T-cell (primary cell): ENCODE results near the gene GLI2. TPM values are rescaled to one million over a fixed set of nuclear protein-coding genes. Genes with fewer than 3 reads are reported as not detected.

Experiments used
- ATAC-seq, 4 experiments: fragments of 200-7000 bp in 3 of 4; fragments of 150-1000 bp in 1 of 4; cut with Tn5 transposase; replicated peaks in 1 of 4; 1 replicate in 3 of 4; 2 replicates in 1 of 4; pipeline ENCODE4 v1.10.0; 2021; ENCODE audit warnings: moderate library complexity in 3 of 4, mild to moderate bottlenecking in 2 of 4, moderate number of reproducible peaks in 1 of 4
- CTCF ChIA-PET, 2 donors: fragments of 300-600 bp; sonication (Branson Sonifier 250); formaldehyde crosslinking; loops; one replicate each; lab custom pipeline; 2022; ENCODE audit warnings: antibody characterized with exemption in 2 of 2; lab: Charles Lee
- POLR2A ChIA-PET, 2 donors: fragments of 300-600 bp; sonication (Branson Sonifier 250); formaldehyde crosslinking; loops; one replicate each; lab custom pipeline; 2022; ENCODE audit warnings: antibody characterized with exemption in 2 of 2; lab: Charles Lee
- DNase-seq, 35 experiments: peaks; one replicate each; pipeline versions ENCODE4 v3.0.0 to v3.0.0-alpha.2; 2013 to 2023
- H3K27ac ChIP-seq: one replicate; pipeline ENCODE4 v1.5.1; 2013; ENCODE audit warnings: low read length
- H3K27me3 ChIP-seq, 2 experiments: replicated peaks in 1 of 2; 1 replicate in 1 of 2; 2 replicates in 1 of 2; pipeline versions ENCODE4 v1.6.1 to v1.7.0; 2013; ENCODE audit warnings: low read length in 1 of 2, mixed read lengths in 1 of 2; ENCODE audit not compliant: control insufficient read depth in 2 of 2, insufficient read depth in 2 of 2; ENCODE audit errors: extremely low read depth in 1 of 2
- H3K36me3 ChIP-seq, 2 donors: 1 replicate in 1 of 2; 2 replicates in 1 of 2; pipeline versions ENCODE4 v1.6.1 to v1.7.0; 2013; ENCODE audit warnings: low read length in 1 of 2; ENCODE audit not compliant: control insufficient read depth in 2 of 2, insufficient read depth in 1 of 2; ENCODE audit errors: extremely low read depth in 1 of 2
- H3K4me1 ChIP-seq, 2 experiments: 1 replicate in 1 of 2; 2 replicates in 1 of 2; pipeline versions ENCODE4 v1.6.1 to v1.7.0; 2013; ENCODE audit warnings: low read length in 2 of 2, mixed read lengths in 1 of 2; ENCODE audit not compliant: insufficient read depth in 2 of 2, control insufficient read depth in 1 of 2; ENCODE audit errors: extremely low read depth in 1 of 2
- H3K4me3 ChIP-seq, 2 donors: 1 replicate in 1 of 2; 2 replicates in 1 of 2; pipeline versions ENCODE4 v1.5.1 to v1.7.0; 2013; ENCODE audit warnings: mild to moderate bottlenecking in 2 of 2, low read length in 1 of 2, moderate library complexity in 1 of 2; ENCODE audit not compliant: control insufficient read depth in 1 of 2; ENCODE audit errors: extremely low read depth in 1 of 2
- H3K9me3 ChIP-seq: 2 replicates; pipeline ENCODE4 v1.7.0; 2013
- H3K27ac Mint-ChIP-seq, 2 donors: one replicate each; pipeline ENCODE4 v1.8.0; 2020 to 2021; ENCODE audit warnings: mild to moderate bottlenecking in 2 of 2, mixed read lengths in 2 of 2
- H3K27me3 Mint-ChIP-seq, 2 donors: one replicate each; pipeline ENCODE4 v1.8.0; 2021 to 2022; ENCODE audit warnings: mixed read lengths in 2 of 2
- H3K36me3 Mint-ChIP-seq: one replicate; pipeline ENCODE4 v1.8.0; 2021; ENCODE audit warnings: mixed read lengths
- H3K4me1 Mint-ChIP-seq, 3 donors: one replicate each; pipeline ENCODE4 v1.8.0; 2020 to 2022; ENCODE audit warnings: mixed read lengths in 3 of 3, mild to moderate bottlenecking in 1 of 3
- H3K4me3 Mint-ChIP-seq, 3 donors: one replicate each; pipeline ENCODE4 v1.8.0; 2020 to 2022; ENCODE audit warnings: mild to moderate bottlenecking in 3 of 3, mixed read lengths in 3 of 3, moderate library complexity in 3 of 3
- H3K9me3 Mint-ChIP-seq, 3 donors: one replicate each; pipeline ENCODE4 v1.8.0; 2020 to 2022; ENCODE audit warnings: mixed read lengths in 3 of 3
- WGBS: methylation state at CpG from one replicate; pipeline ENCODE4 v1.1.5; 2013; ENCODE audit warnings: missing lambda C conversion rate; ENCODE audit not compliant: insufficient coverage; 5-methylcytosine and 5-hydroxymethylcytosine counted together
- total RNA-seq, 35 experiments: library from RNA in 6 of 35; stranded (reverse) in 6 of 35; fragments of 120-200 nt in 1 of 35; gene quantifications; one replicate each; pipeline versions ENCODE4 v1.2.1 to v1.2.4 and lab custom pipeline; 2013 to 2026

Gene GLI2
- total RNA-seq, 5 donors from 2014 or later (not counting 1 experiment from before 2014, with no cell fraction given): 0.25 TPM; not detected in 4

DNA sequence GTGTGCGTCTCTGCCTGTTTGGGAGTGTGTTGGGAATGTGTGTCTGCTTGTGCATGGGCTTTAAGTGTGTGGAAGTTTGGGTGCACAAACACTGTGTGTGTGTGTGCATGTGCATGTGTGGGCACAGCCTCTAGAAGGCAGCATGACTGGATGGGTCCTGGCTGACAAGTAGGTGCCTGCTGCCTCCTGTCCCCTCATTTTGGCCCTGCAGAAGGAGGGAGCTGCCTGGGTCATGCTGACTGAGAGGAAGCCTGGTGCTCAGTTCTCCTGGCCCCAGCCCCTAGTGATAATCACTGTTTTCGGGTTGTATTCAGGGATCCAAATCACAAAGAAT is 34.1 kb downstream of the GLI2 start:
- CTCF ChIA-PET: no interaction called here

GRCh38 chr2:120770176-120770575 is 34.5 kb downstream of the GLI2 start:
- Histone ChIP-seq H3K4me3 (no peak overlapping the region), H3K36me3 (no peaks in the 10 kb centered on the region), H3K4me1 (no peaks in the 10 kb centered on the region), H3K27ac (no peak overlapping the region), H3K27me3 (peaks cover 0 to 7% of the 10 kb centered on the region in 2 experiments), H3K9me3 (no peaks in the 10 kb centered on the region)
- WGBS: 100% methylated on average over 3 of the region's 4 CpGs
- no peak for DNase-seq
- no peak for ATAC-seq
- peaks cover 0 to 7% of the 10 kb centered on the region in 2 donors for H3K27me3 Mint-ChIP-seq
- no peaks in the 10 kb centered on the region for H3K4me1 Mint-ChIP-seq
- H3K27ac Mint-ChIP-seq: no peak overlapping the region
- ChIA-PET CTCF (no interaction called here), POLR2A (no interaction called here)
- no peaks in the 10 kb centered on the region for H3K36me3 Mint-ChIP-seq
- H3K9me3 Mint-ChIP-seq: no peaks in the 10 kb centered on the region
- no peak overlapping the region for H3K4me3 Mint-ChIP-seq

More for the DNA sequence above, 34.1 kb downstream of the GLI2 start:
- H3K27me3 ChIP-seq: peaks cover 0 to 7% of the 10 kb centered on the region in 2 experiments
- 100% methylated on average over 2 of the region's 2 CpGs for WGBS
- H3K27ac Mint-ChIP-seq: no peak overlapping the region
- ATAC-seq (no peak), DNase-seq (no peak)
- no peak overlapping the region for H3K4me3 ChIP-seq
- no peaks in the 10 kb centered on the region for H3K36me3 Mint-ChIP-seq
- no peak overlapping the region for H3K4me3 Mint-ChIP-seq
- H3K9me3 ChIP-seq: no peaks in the 10 kb centered on the region
- H3K9me3 Mint-ChIP-seq: no peaks in the 10 kb centered on the region
- H3K4me1 Mint-ChIP-seq: no peaks in the 10 kb centered on the region
- no peaks in the 10 kb centered on the region for H3K4me1 ChIP-seq
- no peaks in the 10 kb centered on the region for H3K36me3 ChIP-seq
- POLR2A ChIA-PET: no interaction called here
- H3K27me3 Mint-ChIP-seq: peaks cover 0 to 7% of the 10 kb centered on the region in 2 donors
- no peak overlapping the region for H3K27ac ChIP-seq

DNA sequence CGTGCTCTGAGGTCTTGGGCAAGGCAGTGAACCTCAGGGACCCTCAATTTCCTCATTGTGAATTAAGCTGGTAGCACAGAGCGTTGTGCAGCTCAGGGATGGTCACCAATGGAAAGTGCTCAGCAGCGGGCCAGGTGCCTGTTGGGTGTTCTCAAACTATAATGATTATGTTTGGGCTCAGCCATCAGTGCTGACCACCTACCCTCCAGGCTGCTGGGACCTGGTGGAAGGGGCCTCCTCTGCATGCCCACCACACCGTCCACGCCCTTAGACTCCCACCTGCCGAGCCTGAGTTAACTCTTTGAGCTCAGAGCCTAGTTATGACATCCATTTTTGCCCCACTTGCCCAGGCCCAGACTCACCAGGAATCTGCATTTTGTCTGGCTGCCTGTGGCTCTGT is 35.0 kb downstream of the GLI2 start:
- ATAC-seq: no peak
- Histone ChIP-seq H3K9me3 (no peaks in the 10 kb centered on the region), H3K36me3 (no peaks in the 10 kb centered on the region), H3K4me1 (no peaks in the 10 kb centered on the region), H3K27me3 (peaks cover 0 to 8% of the 10 kb centered on the region in 2 experiments), H3K27ac (no peak overlapping the region), H3K4me3 (no peak overlapping the region)
- Mint-ChIP-seq H3K4me1 (no peaks in the 10 kb centered on the region), H3K4me3 (no peak overlapping the region), H3K27me3 (peaks cover 0 to 7% of the 10 kb centered on the region in 2 donors), H3K27ac (no peak overlapping the region), H3K36me3 (no peaks in the 10 kb centered on the region), H3K9me3 (no peaks in the 10 kb centered on the region)
- DNase-seq: no peak
- ChIA-PET POLR2A (no interaction called here), CTCF (no interaction called here)
- WGBS: 69% methylated on average over 4 of the region's 6 CpGs

- no peak for DNase-seq
- Histone ChIP-seq H3K9me3 (no peaks in the 10 kb centered on the region), H3K4me1 (no peaks in the 10 kb centered on the region), H3K4me3 (no peak overlapping the region), H3K27me3 (peaks cover 0 to 4% of the 10 kb centered on the region in 2 experiments), H3K36me3 (no peaks in the 10 kb centered on the region), H3K27ac (no peak overlapping the region)
- no peak overlapping the region for H3K27ac Mint-ChIP-seq
- no peak overlapping the region for H3K4me3 Mint-ChIP-seq
- ChIA-PET CTCF (no interaction called here), POLR2A (no interaction called here)
- H3K9me3 Mint-ChIP-seq: no peaks in the 10 kb centered on the region
- no peak for ATAC-seq
- no peaks in the 10 kb centered on the region for H3K36me3 Mint-ChIP-seq
- H3K4me1 Mint-ChIP-seq: no peaks in the 10 kb centered on the region
- peaks cover 0 to 3% of the 10 kb centered on the region in 2 donors for H3K27me3 Mint-ChIP-seq
- 77% methylated on average over 14 of the region's 14 CpGs for WGBS
Measured at GRCh38 chr2:120771111-120771780, 35.6 kb downstream of the GLI2 start.

DNA sequence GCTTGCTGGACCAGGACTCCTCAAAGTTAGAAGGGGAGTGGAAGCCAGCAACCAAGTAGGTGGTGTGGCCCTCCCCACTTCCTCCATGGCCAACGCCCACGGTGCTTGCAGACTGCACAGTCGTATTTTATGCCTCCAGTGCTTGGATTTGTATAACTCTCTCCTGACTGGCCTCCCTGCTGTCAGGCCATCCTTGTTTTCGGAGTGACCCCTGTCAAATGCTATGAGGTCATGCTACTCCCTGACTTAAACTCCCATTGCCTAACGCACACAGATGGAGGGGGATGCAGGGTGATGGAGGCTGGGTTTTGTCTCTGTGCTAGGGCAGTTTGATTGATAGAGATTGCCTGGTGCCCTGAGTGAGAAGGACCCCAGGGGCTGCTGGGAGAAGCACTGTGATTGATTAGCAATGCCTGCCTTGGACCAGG is 36.1 kb downstream of the GLI2 start:
- H3K4me3 Mint-ChIP-seq: no peak overlapping the region
- H3K27ac ChIP-seq: no peak overlapping the region
- H3K4me1 ChIP-seq: no peaks in the 10 kb centered on the region
- H3K36me3 ChIP-seq: no peaks in the 10 kb centered on the region
- H3K4me3 ChIP-seq: no peak overlapping the region
- H3K4me1 Mint-ChIP-seq: no peaks in the 10 kb centered on the region
- ChIA-PET CTCF (no interaction called here), POLR2A (no interaction called here)
- H3K27me3 ChIP-seq: peaks cover 0 to 8% of the 10 kb centered on the region in 2 experiments
- no peaks in the 10 kb centered on the region for H3K9me3 ChIP-seq
- ATAC-seq (no peak), DNase-seq (no peak)
- H3K27ac Mint-ChIP-seq: no peak overlapping the region
- 75% methylated on average over 2 of the region's 5 CpGs for WGBS
- H3K36me3 Mint-ChIP-seq: no peaks in the 10 kb centered on the region
- no peaks in the 10 kb centered on the region for H3K27me3 Mint-ChIP-seq
- no peaks in the 10 kb centered on the region for H3K9me3 Mint-ChIP-seq

DNA sequence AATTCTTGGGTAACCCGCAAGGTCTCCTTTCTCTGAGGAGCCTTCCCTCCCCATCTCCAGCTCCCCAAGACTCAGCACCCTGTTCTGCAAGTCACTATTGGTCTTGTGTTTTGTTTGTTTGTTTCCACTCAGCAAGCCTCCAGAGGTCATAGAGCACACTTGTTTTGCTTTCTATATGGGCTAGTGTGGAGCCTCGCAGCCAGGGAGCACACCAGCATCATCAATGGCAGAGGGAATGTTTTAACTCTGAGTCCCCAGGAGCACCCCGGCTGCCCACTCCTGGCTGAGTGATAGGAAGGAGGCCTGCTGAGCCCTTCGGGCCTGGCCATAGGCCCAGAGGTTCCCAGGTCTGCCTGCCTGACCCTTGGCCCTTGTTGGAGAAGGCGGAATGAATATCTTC is 36.6 kb downstream of the GLI2 start:
- no peaks in the 10 kb centered on the region for H3K4me1 Mint-ChIP-seq
- Histone ChIP-seq H3K9me3 (no peaks in the 10 kb centered on the region), H3K27ac (no peak overlapping the region), H3K4me1 (no peaks in the 10 kb centered on the region), H3K36me3 (no peaks in the 10 kb centered on the region), H3K27me3 (peaks cover 0 to 8% of the 10 kb centered on the region in 2 experiments), H3K4me3 (no peak overlapping the region)
- H3K36me3 Mint-ChIP-seq: no peaks in the 10 kb centered on the region
- no peak overlapping the region for H3K4me3 Mint-ChIP-seq
- DNase-seq (no peak), ATAC-seq (no peak)
- H3K27me3 Mint-ChIP-seq: no peaks in the 10 kb centered on the region
- ChIA-PET CTCF (no interaction called here), POLR2A (no interaction called here)
- no CpG with 5 or more reads among the region's 5 CpGs for WGBS
- no peaks in the 10 kb centered on the region for H3K9me3 Mint-ChIP-seq
- no peak overlapping the region for H3K27ac Mint-ChIP-seq
